Measurements from ENCODE around the gene POU2F1. TPM values are rescaled to one million over a fixed set of nuclear protein-coding genes. Genes with fewer than 3 reads are reported as not detected.

POU2F1 gene
- total and polyA plus RNA-seq, 9 donors, result 4.5 to 6.9 (median 5.9) TPM

GRCh38 chr1:167409183-167409582 lies 188.5 kb downstream of the POU2F1 start:
- no peak for DNase-seq
- no CpG with 5 or more reads among the region's 1 CpG for WGBS (ENCODE audit: insufficient coverage)
- Histone ChIP-seq H3K27me3 (ENCODE audit: control insufficient read depth, insufficient read depth, low read length) (no peaks in the 10 kb centered on the region), H3K4me3 (ENCODE audit: low read length) (no peak overlapping the region), H3K36me3 (ENCODE audit: control insufficient read depth, insufficient read depth, low read length) (peaks cover 13% of the 10 kb centered on the region), H3K4me1 (ENCODE audit: control insufficient read depth, insufficient read depth, low read length) (no peaks in the 10 kb centered on the region), H3K9me3 (replicated peaks; ENCODE audit: control insufficient read depth, low read depth, low read length) (no peaks in the 10 kb centered on the region), H3K27ac (ENCODE audit: low read length) (no peak overlapping the region)

DNA sequence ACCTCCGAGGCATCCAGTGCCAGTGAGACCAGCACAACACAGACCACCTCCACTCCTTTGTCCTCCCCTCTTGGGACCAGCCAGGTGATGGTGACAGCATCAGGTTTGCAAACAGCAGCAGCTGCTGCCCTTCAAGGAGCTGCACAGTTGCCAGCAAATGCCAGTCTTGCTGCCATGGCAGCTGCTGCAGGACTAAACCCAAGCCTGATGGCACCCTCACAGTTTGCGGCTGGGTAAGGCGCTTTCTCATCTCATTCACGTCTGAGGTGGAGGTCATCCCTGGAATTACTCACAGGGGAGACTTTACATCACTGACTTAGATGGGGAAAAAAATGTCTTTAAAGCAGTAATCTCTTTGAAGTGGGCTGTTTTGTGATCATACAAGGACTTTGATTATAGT lies 191.4 kb downstream of the POU2F1 start:
- H3K27me3 ChIP-seq (ENCODE audit: control insufficient read depth, insufficient read depth, low read length), result no peaks in the 10 kb centered on the region
- H3K4me1 ChIP-seq (ENCODE audit: control insufficient read depth, insufficient read depth, low read length), result no peaks in the 10 kb centered on the region
- peaks cover 22% of the 10 kb centered on the region for H3K36me3 ChIP-seq (ENCODE audit: control insufficient read depth, insufficient read depth, low read length)

DNA sequence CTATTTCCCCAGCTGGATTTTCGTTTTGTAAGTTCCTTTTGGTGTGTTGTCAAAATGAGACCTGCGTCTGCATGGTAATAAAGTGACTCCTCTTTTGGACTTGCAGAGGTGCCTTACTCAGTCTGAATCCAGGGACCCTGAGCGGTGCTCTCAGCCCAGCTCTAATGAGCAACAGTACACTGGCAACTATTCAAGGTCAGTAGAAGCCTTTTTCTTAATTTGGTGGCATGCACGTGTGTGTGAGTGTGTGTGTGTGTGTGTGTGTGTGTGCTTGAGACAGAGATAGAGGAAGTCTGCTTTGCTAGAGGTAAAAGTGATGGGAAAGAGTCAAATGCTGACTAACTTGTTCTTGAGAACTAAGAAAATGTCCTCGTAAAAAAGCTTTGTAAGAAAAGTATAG lies 192.2 kb downstream of the POU2F1 start:
- Histone ChIP-seq H3K4me3 (ENCODE audit: low read length) (no peak overlapping the region), H3K36me3 (ENCODE audit: control insufficient read depth, insufficient read depth, low read length) (peaks cover 22% of the 10 kb centered on the region), H3K27me3 (ENCODE audit: control insufficient read depth, insufficient read depth, low read length) (no peaks in the 10 kb centered on the region), H3K27ac (ENCODE audit: low read length) (no peak overlapping the region), H3K9me3 (replicated peaks; ENCODE audit: control insufficient read depth, low read depth, low read length) (no peaks in the 10 kb centered on the region), H3K4me1 (ENCODE audit: control insufficient read depth, insufficient read depth, low read length) (no peaks in the 10 kb centered on the region)
- 78% methylated on average over 2 of the region's 5 CpGs for WGBS (ENCODE audit: insufficient coverage)
- no peak for DNase-seq

More for the DNA sequence above, 191.4 kb downstream of the POU2F1 start:
- DNase-seq, result no peak
- Histone ChIP-seq H3K27ac (ENCODE audit: low read length) (no peak overlapping the region), H3K4me3 (ENCODE audit: low read length) (no peak overlapping the region), H3K9me3 (replicated peaks; ENCODE audit: control insufficient read depth, low read depth, low read length) (no peaks in the 10 kb centered on the region)
- WGBS (ENCODE audit: insufficient coverage), result 90% methylated on average over 1 of the region's 4 CpGs

- Histone ChIP-seq H3K9me3 (replicated peaks; ENCODE audit: control insufficient read depth, low read depth, low read length) (no peaks in the 10 kb centered on the region), H3K4me3 (ENCODE audit: low read length) (no peak overlapping the region), H3K36me3 (ENCODE audit: control insufficient read depth, insufficient read depth, low read length) (peaks cover 22% of the 10 kb centered on the region), H3K27ac (ENCODE audit: low read length) (no peak overlapping the region), H3K27me3 (ENCODE audit: control insufficient read depth, insufficient read depth, low read length) (no peaks in the 10 kb centered on the region), H3K4me1 (ENCODE audit: control insufficient read depth, insufficient read depth, low read length) (no peaks in the 10 kb centered on the region)
- WGBS (ENCODE audit: insufficient coverage), result no CpG with 5 or more reads among the region's 3 CpGs
- DNase-seq, result no peak
These were observed 192.6 kb downstream of the POU2F1 start for GRCh38 chr1:167413328-167413727.

GRCh38 chr1:167416506-167416905 lies 195.8 kb downstream of the POU2F1 start:
- Histone ChIP-seq H3K4me3 (ENCODE audit: low read length) (no peak overlapping the region), H3K36me3 (ENCODE audit: control insufficient read depth, insufficient read depth, low read length) (peaks cover 22% of the 10 kb centered on the region), H3K9me3 (replicated peaks; ENCODE audit: control insufficient read depth, low read depth, low read length) (no peaks in the 10 kb centered on the region), H3K27me3 (ENCODE audit: control insufficient read depth, insufficient read depth, low read length) (no peaks in the 10 kb centered on the region), H3K27ac (ENCODE audit: low read length) (no peak overlapping the region), H3K4me1 (ENCODE audit: control insufficient read depth, insufficient read depth, low read length) (no peaks in the 10 kb centered on the region)
- DNase-seq, result no peak
- no CpG with 5 or more reads among the region's 1 CpG for WGBS (ENCODE audit: insufficient coverage)

DNA sequence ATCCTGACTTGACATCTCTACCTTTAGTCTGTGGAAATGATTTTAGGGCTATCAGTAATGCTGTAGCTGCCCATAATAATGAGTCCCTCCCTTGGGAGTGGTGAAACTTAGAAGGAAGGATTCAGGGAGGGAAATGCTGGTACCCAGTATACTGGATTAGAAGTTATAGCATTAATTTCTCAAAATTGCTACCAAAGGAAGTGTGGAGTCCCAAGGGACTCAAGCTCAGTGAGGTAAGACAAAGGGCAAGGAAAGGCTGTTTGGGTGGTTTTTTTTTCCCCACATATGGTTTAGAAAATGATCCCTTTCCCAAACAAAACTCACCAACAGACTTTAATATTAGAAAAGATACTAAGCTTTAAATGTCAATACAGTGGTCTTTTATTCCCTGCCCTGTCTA lies 197.7 kb downstream of the POU2F1 start:
- no peaks in the 10 kb centered on the region for H3K4me1 ChIP-seq (ENCODE audit: control insufficient read depth, insufficient read depth, low read length)
- no peak overlapping the region for H3K27ac ChIP-seq (ENCODE audit: low read length)
- no peak overlapping the region for H3K4me3 ChIP-seq (ENCODE audit: low read length)
- H3K9me3 ChIP-seq (replicated peaks; ENCODE audit: control insufficient read depth, low read depth, low read length), result no peaks in the 10 kb centered on the region
- peaks cover 11% of the 10 kb centered on the region for H3K36me3 ChIP-seq (ENCODE audit: control insufficient read depth, insufficient read depth, low read length)
- no peaks in the 10 kb centered on the region for H3K27me3 ChIP-seq (ENCODE audit: control insufficient read depth, insufficient read depth, low read length)
- DNase-seq, result no peak

DNA sequence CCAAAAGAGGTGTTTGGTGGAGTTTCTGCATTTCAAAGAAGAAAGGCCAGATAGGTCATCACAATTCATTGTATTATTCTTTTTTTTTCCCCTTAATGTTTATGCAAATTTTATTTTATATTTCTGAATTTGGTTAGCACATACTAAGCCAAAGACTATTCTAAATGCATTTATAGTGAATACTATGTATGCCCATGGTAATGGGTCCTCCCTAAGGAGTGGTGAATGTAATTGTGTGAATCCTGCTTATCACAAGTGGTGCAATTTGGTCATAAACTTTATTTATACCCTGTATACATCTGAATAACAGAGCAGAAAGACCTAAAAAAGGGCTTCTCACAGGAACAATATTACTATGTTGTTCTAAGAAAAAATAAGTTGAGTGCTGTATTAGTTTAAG lies 198.6 kb downstream of the POU2F1 start:
- peaks cover 11% of the 10 kb centered on the region for H3K36me3 ChIP-seq (ENCODE audit: control insufficient read depth, insufficient read depth, low read length)
- H3K27me3 ChIP-seq (ENCODE audit: control insufficient read depth, insufficient read depth, low read length), result no peaks in the 10 kb centered on the region
- H3K4me1 ChIP-seq (ENCODE audit: control insufficient read depth, insufficient read depth, low read length), result no peaks in the 10 kb centered on the region
- no peak for DNase-seq
- no peaks in the 10 kb centered on the region for H3K9me3 ChIP-seq (replicated peaks; ENCODE audit: control insufficient read depth, low read depth, low read length)
- H3K27ac ChIP-seq (ENCODE audit: low read length), result no peak overlapping the region
- H3K4me3 ChIP-seq (ENCODE audit: low read length), result no peak overlapping the region

DNA sequence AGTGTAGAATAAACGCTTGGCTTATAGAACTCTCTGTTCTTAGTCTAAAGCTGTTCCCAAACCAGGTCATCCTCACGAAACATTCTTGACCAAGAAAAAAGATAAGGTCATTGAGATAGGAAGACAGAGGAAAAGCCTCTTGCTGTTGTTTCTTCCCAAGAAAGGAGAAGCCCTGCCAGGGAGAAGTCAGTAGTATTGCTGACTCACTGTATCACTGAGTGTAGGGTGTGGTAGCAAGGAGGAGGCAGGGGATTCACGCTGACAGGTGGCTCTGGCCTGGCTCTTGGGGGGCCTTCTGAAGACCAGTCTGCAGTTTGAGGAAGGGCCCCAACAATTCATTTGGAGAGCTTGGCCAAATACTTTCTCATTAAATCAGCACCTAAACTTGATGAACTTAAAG lies 199.8 kb downstream of the POU2F1 start:
- no CpG with 5 or more reads among the region's 3 CpGs for WGBS (ENCODE audit: insufficient coverage)
- no peak for DNase-seq

GRCh38 chr1:167423684-167424619 lies 203.3 kb downstream of the POU2F1 start:
- WGBS (ENCODE audit: insufficient coverage), result 75% methylated on average over 10 of the region's 15 CpGs
- DNase-seq, result no peak
- Histone ChIP-seq H3K4me1 (ENCODE audit: control insufficient read depth, insufficient read depth, low read length) (peaks cover 7% of the 10 kb centered on the region), H3K4me3 (ENCODE audit: low read length) (no peak overlapping the region), H3K27me3 (ENCODE audit: control insufficient read depth, insufficient read depth, low read length) (no peaks in the 10 kb centered on the region), H3K36me3 (ENCODE audit: control insufficient read depth, insufficient read depth, low read length) (no peaks in the 10 kb centered on the region), H3K27ac (ENCODE audit: low read length) (no peak overlapping the region), H3K9me3 (replicated peaks; ENCODE audit: control insufficient read depth, low read depth, low read length) (no peaks in the 10 kb centered on the region)

More for the DNA sequence above, 199.8 kb downstream of the POU2F1 start:
- no peak overlapping the region for H3K4me3 ChIP-seq (ENCODE audit: low read length)
- H3K27me3 ChIP-seq (ENCODE audit: control insufficient read depth, insufficient read depth, low read length), result no peaks in the 10 kb centered on the region
- H3K36me3 ChIP-seq (ENCODE audit: control insufficient read depth, insufficient read depth, low read length), result peaks cover 6% of the 10 kb centered on the region
- H3K4me1 ChIP-seq (ENCODE audit: control insufficient read depth, insufficient read depth, low read length), result no peaks in the 10 kb centered on the region
- no peaks in the 10 kb centered on the region for H3K9me3 ChIP-seq (replicated peaks; ENCODE audit: control insufficient read depth, low read depth, low read length)
- H3K27ac ChIP-seq (ENCODE audit: low read length), result no peak overlapping the region

- Histone ChIP-seq H3K27ac (ENCODE audit: low read length) (no peak overlapping the region), H3K27me3 (ENCODE audit: control insufficient read depth, insufficient read depth, low read length) (no peaks in the 10 kb centered on the region), H3K4me1 (ENCODE audit: control insufficient read depth, insufficient read depth, low read length) (peaks cover 10% of the 10 kb centered on the region), H3K9me3 (replicated peaks; ENCODE audit: control insufficient read depth, low read depth, low read length) (no peaks in the 10 kb centered on the region), H3K36me3 (ENCODE audit: control insufficient read depth, insufficient read depth, low read length) (no peaks in the 10 kb centered on the region), H3K4me3 (ENCODE audit: low read length) (no peak overlapping the region)
- WGBS (ENCODE audit: insufficient coverage), result 74% methylated on average over 7 of the region's 7 CpGs
- no peak for DNase-seq
These were observed 204.8 kb downstream of the POU2F1 start for GRCh38 chr1:167425482-167425881.
